ENCODE data around the gene KRT74. TPM values are rescaled to one million over a fixed set of nuclear protein-coding genes. Genes with fewer than 3 reads are reported as not detected.

Gene KRT74
- total and polyA plus RNA-seq, 2 of the 8 experiments (the other 6 are each of a cell fraction or from before 2014, with no cell fraction given), result not detected

DNA sequence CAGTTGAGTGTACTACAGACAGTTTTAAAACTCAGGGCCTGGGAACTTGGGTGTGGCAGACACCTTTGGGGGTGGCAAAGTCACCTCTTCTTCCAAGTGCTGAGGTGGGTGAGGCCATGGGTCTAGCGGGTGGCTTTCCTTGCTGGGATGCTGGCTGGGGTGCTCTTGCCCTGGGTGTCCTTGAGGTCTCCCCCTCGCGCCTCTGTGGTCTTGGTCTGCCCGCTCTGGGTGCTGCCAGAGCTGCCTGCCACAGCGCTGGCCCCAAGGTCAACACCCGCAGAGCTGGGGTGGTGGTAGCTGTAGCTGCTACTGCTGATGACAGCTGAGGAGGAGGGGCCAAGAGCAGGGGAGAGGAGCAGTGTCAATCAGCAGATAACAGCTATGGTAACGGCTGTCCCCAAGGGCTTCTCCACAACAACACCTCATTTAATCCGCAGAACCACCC is 6.8 kb downstream of the KRT74 start (continued):
- TF ChIP-seq ZNF274 (IDR thresholded peaks at IDR 0.05; ENCODE audit: borderline replicate concordance, extremely low read depth, low read length), result no peak
- no peak for TF ChIP-seq BCL11A (IDR thresholded peaks at IDR 0.05; ENCODE audit: low read depth in 2 of 2, low read length in 2 of 2)
